PC-9 (cell line): ENCODE measurements around the gene UST. TPM values are rescaled to one million over a fixed set of nuclear protein-coding genes. Genes with fewer than 3 reads are reported as not detected.

Experiments used
- BruUV-seq: library from RNA; stranded (reverse); fragments of 400-500 nt; replicated peaks from 2 replicates; lab custom pipeline; 2021; lab: Mats Ljungman, UMichigan
- CTCF ChIA-PET: fragments of 300-600 bp; sonication (Branson Sonifier 250); formaldehyde crosslinking; loops from one replicate; lab custom pipeline; 2022; ENCODE audit warnings: antibody characterized with exemption; lab: Charles Lee
- POLR2A ChIA-PET: fragments of 300-600 bp; sonication (Branson Sonifier 250); formaldehyde crosslinking; loops from one replicate; lab custom pipeline; 2022; ENCODE audit warnings: antibody characterized with exemption; ENCODE audit not compliant: unreplicated experiment; lab: Charles Lee
- DNase-seq, 2 experiments: peaks; one replicate each; pipeline versions ENCODE4 v3.0.0 to v3.0.0-alpha.2; 2015 to 2022; ENCODE audit warnings: mixed read lengths in 1 of 2
- H2AFZ ChIP-seq: fragments of 200-600 bp; sonication (generic); 2 replicates; pipeline ENCODE4 v1.8.1; 2017; ENCODE audit warnings: antibody characterized with exemption
- H3F3A ChIP-seq: fragments of 200-600 bp; sonication (generic); 2 replicates; pipeline ENCODE4 v1.8.1; 2017; ENCODE audit warnings: antibody characterized with exemption, mild to moderate bottlenecking, low read depth; ENCODE audit not compliant: insufficient read depth
- H3K27ac ChIP-seq: fragments of 200-600 bp; sonication (generic); 2 replicates; pipeline ENCODE4 v1.6.1; 2016; ENCODE audit warnings: mixed run types
- H3K27me3 ChIP-seq: fragments of 200-600 bp; sonication (generic); 2 replicates; pipeline ENCODE4 v1.6.1; 2016; ENCODE audit warnings: low read depth, mixed run types; ENCODE audit not compliant: insufficient read depth
- H3K36me3 ChIP-seq: fragments of 200-600 bp; sonication (generic); 2 replicates; pipeline ENCODE4 v1.6.1; 2016; ENCODE audit warnings: low read depth, mixed run types
- H3K4me1 ChIP-seq: fragments of 200-600 bp; sonication (generic); replicated peaks from 2 replicates; pipeline ENCODE4 v1.6.1; 2016; ENCODE audit warnings: mixed run types; ENCODE audit not compliant: insufficient read depth
- H3K4me2 ChIP-seq: fragments of 200-600 bp; sonication (generic); 2 replicates; pipeline ENCODE4 v1.6.1; 2017; ENCODE audit warnings: mixed run types
- H3K4me3 ChIP-seq: fragments of 200-600 bp; sonication (generic); 2 replicates; pipeline ENCODE4 v1.6.1; 2016; ENCODE audit warnings: mixed run types
- H3K79me2 ChIP-seq: fragments of 200-600 bp; sonication (generic); 2 replicates; pipeline ENCODE4 v1.6.1; 2017; ENCODE audit warnings: low read depth, mixed run types
- H3K9me2 ChIP-seq: fragments of 200-600 bp; sonication (generic); 2 replicates; pipeline ENCODE4 v1.8.1; 2017; ENCODE audit warnings: mild to moderate bottlenecking; ENCODE audit not compliant: insufficient read depth
- H3K9me3 ChIP-seq: fragments of 200-600 bp; sonication (generic); 2 replicates; pipeline ENCODE4 v1.8.1; 2016; ENCODE audit warnings: low read depth; ENCODE audit not compliant: insufficient read depth
- H4K20me1 ChIP-seq: fragments of 200-600 bp; sonication (generic); 2 replicates; pipeline ENCODE4 v1.8.1; 2017; ENCODE audit not compliant: insufficient read depth
- CTCF ChIP-seq: fragments of 200-600 bp; sonication (generic); conservative IDR thresholded peaks from 2 replicates; pipeline ENCODE4 v1.6.1; 2017; ENCODE audit warnings: mixed run types, antibody characterized with exemption, mild to moderate bottlenecking, moderate library complexity
- EZH2 ChIP-seq: fragments of 200-600 bp; sonication (generic); IDR thresholded peaks from 2 replicates; pipeline ENCODE4 v1.8.0; 2017; ENCODE audit warnings: antibody characterized with exemption, low read depth
- intact Hi-C: fragments of 100-400 bp; cut with micrococcal nuclease; formaldehyde crosslinking; loops from one replicate; pipeline ENCODE4 v1.10.0; 2022; ENCODE audit not compliant: unreplicated experiment
- total RNA-seq: library from RNA; stranded (reverse); gene quantifications from 2 replicates; pipeline ENCODE4 v1.2.3, GENCODE V29; 2021

UST gene
- total RNA-seq, 1 experiment from 2014 or later, result 4.2 TPM

GRCh38 chr6:149122850-149123821 lies 376.3 kb downstream of the UST start:
- Histone ChIP-seq H3K4me3 (no peak overlapping the region), H3K9me2 (no peaks in the 10 kb centered on the region), H3K4me2 (no peak overlapping the region), H3K36me3 (no peaks in the 10 kb centered on the region), H3K79me2 (no peaks in the 10 kb centered on the region), H3K9me3 (no peaks in the 10 kb centered on the region), H2AFZ (no peak overlapping the region), H3F3A (no peaks in the 10 kb centered on the region), H4K20me1 (no peaks in the 10 kb centered on the region), H3K27me3 (no peaks in the 10 kb centered on the region), H3K4me1 (peaks cover 15% of the 10 kb centered on the region), H3K27ac (no peak overlapping the region)
- no peak for DNase-seq
- ChIA-PET CTCF (no interaction called here), POLR2A (no interaction called here)
- intact Hi-C loops, result no loop called here
- BruUV-seq, result no TSS peak
- TF ChIP-seq EZH2, result no peak
- TF ChIP-seq CTCF, result no peak

DNA sequence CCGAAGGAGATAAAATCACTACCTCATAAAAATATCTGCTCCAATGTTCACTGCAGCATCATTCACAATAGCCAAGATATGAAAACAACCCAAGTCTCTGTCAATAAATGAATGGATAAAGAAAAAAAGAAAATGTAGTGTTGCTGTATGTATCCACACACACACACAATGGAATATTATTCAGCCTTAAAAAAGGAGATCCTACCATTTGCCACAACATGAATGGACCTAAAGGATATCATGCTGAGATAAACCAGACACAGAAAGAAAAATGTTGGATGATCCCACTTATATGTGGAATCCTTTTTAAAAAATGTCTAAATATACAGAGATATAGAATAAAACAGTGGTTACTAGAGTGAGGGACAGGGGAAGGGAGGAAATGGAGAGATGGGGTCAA lies 378.5 kb downstream of the UST start:
- H3K27me3 ChIP-seq, result no peaks in the 10 kb centered on the region
- intact Hi-C loops, result no loop called here
- H2AFZ ChIP-seq, result no peak overlapping the region
- no peaks in the 10 kb centered on the region for H3K9me3 ChIP-seq
- H4K20me1 ChIP-seq, result no peaks in the 10 kb centered on the region
- no peaks in the 10 kb centered on the region for H3K36me3 ChIP-seq
- no TSS peak for BruUV-seq
- CTCF ChIA-PET, result no interaction called here
- H3K27ac ChIP-seq, result no peak overlapping the region
- no peak for DNase-seq
- no peak overlapping the region for H3K4me3 ChIP-seq
- peaks cover 14% of the 10 kb centered on the region for H3K4me1 ChIP-seq
- H3K4me2 ChIP-seq, result no peak overlapping the region
- no peaks in the 10 kb centered on the region for H3K79me2 ChIP-seq
- no peak for TF ChIP-seq CTCF
- no peak for TF ChIP-seq EZH2
- H3K9me2 ChIP-seq, result no peaks in the 10 kb centered on the region
- peaks cover 4% of the 10 kb centered on the region; the same call in 1 of the 2 replicates for H3F3A ChIP-seq
- POLR2A ChIA-PET, result no interaction called here
